DOHH2 (cell line): ENCODE results near the gene EIF3F.

Source experiments
- H3F3A ChIP-seq: fragments of 200-600 bp; sonication (generic), shearing (Covaris generic); 2 replicates; pipeline ENCODE4 v1.6.0; 2016; ENCODE audit warnings: antibody characterized with exemption, mild to moderate bottlenecking; ENCODE audit not compliant: control insufficient read depth, insufficient read depth
- H3K27ac ChIP-seq: fragments of 200-600 bp; sonication (generic); 2 replicates; pipeline ENCODE4 v1.5.1; 2014; ENCODE audit warnings: low read depth, mild to moderate bottlenecking, low read length, moderate library complexity
- H3K27me3 ChIP-seq: fragments of 200-600 bp; sonication (generic); 2 replicates; pipeline ENCODE4 v1.6.1; 2014; ENCODE audit warnings: mild to moderate bottlenecking, low read length, mixed read lengths; ENCODE audit not compliant: control insufficient read depth
- H3K36me3 ChIP-seq: fragments of 200-600 bp; sonication (generic); 2 replicates; pipeline ENCODE4 v1.6.1; 2014; ENCODE audit warnings: mild to moderate bottlenecking, low read length, moderate library complexity, mixed read lengths; ENCODE audit not compliant: control insufficient read depth
- H3K4me1 ChIP-seq: fragments of 200-600 bp; sonication (generic); 2 replicates; pipeline ENCODE4 v1.6.1; 2014; ENCODE audit warnings: mild to moderate bottlenecking, low read length, mixed read lengths; ENCODE audit not compliant: control insufficient read depth
- H3K4me2 ChIP-seq: fragments of 200-600 bp; sonication (generic); 2 replicates; pipeline ENCODE4 v1.6.0; 2014; ENCODE audit warnings: mild to moderate bottlenecking, low read length, moderate library complexity
- H3K4me3 ChIP-seq: fragments of 200-600 bp; sonication (generic); 2 replicates; pipeline ENCODE4 v1.5.1; 2014; ENCODE audit warnings: mild to moderate bottlenecking, low read length, mixed read lengths
- H3K79me2 ChIP-seq: fragments of 200-600 bp; sonication (generic); 2 replicates; pipeline ENCODE4 v1.6.1; 2014; ENCODE audit warnings: mild to moderate bottlenecking, low read length, mixed read lengths; ENCODE audit not compliant: control insufficient read depth
- H3K9me2 ChIP-seq: fragments of 200-600 bp; sonication (generic); replicated peaks from 2 replicates; pipeline ENCODE4 v1.6.1; 2014; ENCODE audit warnings: mild to moderate bottlenecking, low read length, mixed read lengths; ENCODE audit not compliant: control insufficient read depth
- H3K9me3 ChIP-seq: fragments of 200-600 bp; sonication (generic); 2 replicates; pipeline ENCODE4 v1.6.1; 2014; ENCODE audit warnings: antibody characterized with exemption, low read length, mixed read lengths; ENCODE audit not compliant: control insufficient read depth, insufficient read depth
- H4K20me1 ChIP-seq: fragments of 200-600 bp; sonication (generic); 2 replicates; pipeline ENCODE4 v1.6.0; 2014; ENCODE audit warnings: low read depth, mild to moderate bottlenecking, antibody characterized with exemption, low read length, moderate library complexity; ENCODE audit not compliant: control insufficient read depth, insufficient read depth
- EZH2phosphoT487 ChIP-seq: fragments of 200-600 bp; sonication (generic); IDR thresholded peaks from 2 replicates; pipeline ENCODE4 v1.6.1; 2017; ENCODE audit warnings: borderline replicate concordance, mild to moderate bottlenecking, antibody characterized with exemption, low read length, moderate library complexity, mixed read lengths
- TF ChIP-seq, protein P1 (sequence below): fragments of 200-600 bp; sonication (generic); IDR thresholded peaks from one replicate; pipeline ENCODE4 v1.5.1; 2014; ENCODE audit warnings: antibody characterized with exemption, mild to moderate bottlenecking, low read depth, low read length; ENCODE audit not compliant: poor library complexity, severe bottlenecking

Gene EIF3F

GRCh38 chr11:7968686-7969085 is 18.5 kb upstream of the EIF3F start:
- Histone ChIP-seq H3F3A (no peaks in the 10 kb centered on the region), H3K79me2 (no peaks in the 10 kb centered on the region), H3K27ac (no peak overlapping the region), H3K4me1 (peaks cover 16% of the 10 kb centered on the region), H3K4me2 (no peak overlapping the region), H4K20me1 (no peaks in the 10 kb centered on the region), H3K4me3 (no peak overlapping the region), H3K36me3 (no peaks in the 10 kb centered on the region), H3K9me2 (no peaks in the 10 kb centered on the region), H3K9me3 (no peaks in the 10 kb centered on the region), H3K27me3 (no peaks in the 10 kb centered on the region)
- no peak for TF ChIP-seq EZH2phosphoT487
- TF ChIP-seq, protein P1, sequence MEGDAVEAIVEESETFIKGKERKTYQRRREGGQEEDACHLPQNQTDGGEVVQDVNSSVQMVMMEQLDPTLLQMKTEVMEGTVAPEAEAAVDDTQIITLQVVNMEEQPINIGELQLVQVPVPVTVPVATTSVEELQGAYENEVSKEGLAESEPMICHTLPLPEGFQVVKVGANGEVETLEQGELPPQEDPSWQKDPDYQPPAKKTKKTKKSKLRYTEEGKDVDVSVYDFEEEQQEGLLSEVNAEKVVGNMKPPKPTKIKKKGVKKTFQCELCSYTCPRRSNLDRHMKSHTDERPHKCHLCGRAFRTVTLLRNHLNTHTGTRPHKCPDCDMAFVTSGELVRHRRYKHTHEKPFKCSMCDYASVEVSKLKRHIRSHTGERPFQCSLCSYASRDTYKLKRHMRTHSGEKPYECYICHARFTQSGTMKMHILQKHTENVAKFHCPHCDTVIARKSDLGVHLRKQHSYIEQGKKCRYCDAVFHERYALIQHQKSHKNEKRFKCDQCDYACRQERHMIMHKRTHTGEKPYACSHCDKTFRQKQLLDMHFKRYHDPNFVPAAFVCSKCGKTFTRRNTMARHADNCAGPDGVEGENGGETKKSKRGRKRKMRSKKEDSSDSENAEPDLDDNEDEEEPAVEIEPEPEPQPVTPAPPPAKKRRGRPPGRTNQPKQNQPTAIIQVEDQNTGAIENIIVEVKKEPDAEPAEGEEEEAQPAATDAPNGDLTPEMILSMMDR: no peak

GRCh38 chr11:7969756-7970646 is 17.1 kb upstream of the EIF3F start:
- Histone ChIP-seq H3F3A (no peaks in the 10 kb centered on the region), H3K4me3 (no peak overlapping the region), H3K27me3 (no peaks in the 10 kb centered on the region), H3K36me3 (no peaks in the 10 kb centered on the region), H4K20me1 (no peaks in the 10 kb centered on the region), H3K9me3 (no peaks in the 10 kb centered on the region), H3K27ac (no peak overlapping the region), H3K79me2 (no peaks in the 10 kb centered on the region), H3K4me1 (peaks cover 3% of the 10 kb centered on the region), H3K4me2 (no peak overlapping the region), H3K9me2 (no peaks in the 10 kb centered on the region)
- no peak for TF ChIP-seq EZH2phosphoT487
- TF ChIP-seq, protein P1: no peak

- no peak overlapping the region for H3K27ac ChIP-seq
- no peaks in the 10 kb centered on the region for H3K9me2 ChIP-seq
- TF ChIP-seq, protein P1: no peak
- no peak for TF ChIP-seq EZH2phosphoT487
- no peaks in the 10 kb centered on the region for H3K27me3 ChIP-seq
- no peaks in the 10 kb centered on the region for H4K20me1 ChIP-seq
- no peaks in the 10 kb centered on the region for H3K79me2 ChIP-seq
- no peaks in the 10 kb centered on the region for H3F3A ChIP-seq
- no peaks in the 10 kb centered on the region for H3K4me1 ChIP-seq
- H3K9me3 ChIP-seq: no peaks in the 10 kb centered on the region
- H3K36me3 ChIP-seq: no peaks in the 10 kb centered on the region
- H3K4me3 ChIP-seq: no peak overlapping the region
- H3K4me2 ChIP-seq: no peak overlapping the region
Measured at GRCh38 chr11:7971846-7972245, 15.3 kb upstream of the EIF3F start.
